HK-2 (cell line): Measurements from ENCODE around the gene NARS2.
A peak's percentile ranks its signal among the peaks of the same experiment; 100 is the strongest.

Experiments used
- DNase-seq: peaks from one replicate; pipeline ENCODE4 v3.0.0-alpha.2; 2018; ENCODE audit not compliant: unreplicated experiment

NARS2 gene

GRCh38 chr11:78432956-78433355, 141.7 kb downstream of the NARS2 start:
- DNase-seq = no peak

GRCh38 chr11:78432058-78432515, 142.6 kb downstream of the NARS2 start:
- no peak for DNase-seq

- no peak for DNase-seq
These were observed 145.0 kb downstream of the NARS2 start for GRCh38 chr11:78429660-78430059.

GRCh38 chr11:78429209-78429608, 145.5 kb downstream of the NARS2 start:
- no peak for DNase-seq

GRCh38 chr11:78428773-78429172, 145.9 kb downstream of the NARS2 start:
- no peak for DNase-seq

GRCh38 chr11:78428266-78428636, 146.4 kb downstream of the NARS2 start:
- DNase-seq = no peak

- DNase-seq = no peak
These were observed 146.9 kb downstream of the NARS2 start for GRCh38 chr11:78427615-78428265.

- DNase-seq = no peak
These were observed 147.8 kb downstream of the NARS2 start for GRCh38 chr11:78426845-78427244.

- DNase-seq = no peak
These were observed 149.1 kb downstream of the NARS2 start for GRCh38 chr11:78425399-78426070.

- no peak for DNase-seq
These were observed 150.1 kb downstream of the NARS2 start for GRCh38 chr11:78424334-78425270.

- no peak for DNase-seq
These were observed 151.4 kb downstream of the NARS2 start for GRCh38 chr11:78423241-78423640.

- no peak for DNase-seq
These were observed 153.9 kb downstream of the NARS2 start for GRCh38 chr11:78420796-78421209.

- peak; percentile 15 for DNase-seq
These were observed 154.4 kb downstream of the NARS2 start for GRCh38 chr11:78420255-78420764.

- no peak for DNase-seq
These were observed 155.3 kb downstream of the NARS2 start for GRCh38 chr11:78419327-78419726.

- DNase-seq = no peak
These were observed 156.0 kb downstream of the NARS2 start for GRCh38 chr11:78418584-78419211.

GRCh38 chr11:78417888-78418583, 156.6 kb downstream of the NARS2 start:
- peak; percentile 67 for DNase-seq

- DNase-seq = no peak
These were observed 157.3 kb downstream of the NARS2 start, which contains the start of gene GAB2 for GRCh38 chr11:78417175-78417887. Gene GAB2, minus strand, starts transcription at chr11:78417820. Its CDS starts 100 bp downstream, at chr11:78417720.

GRCh38 chr11:78416285-78417174, 158.1 kb downstream of the NARS2 start:
- peak; percentile 77 for DNase-seq

- no peak for DNase-seq
These were observed 159.3 kb downstream of the NARS2 start for GRCh38 chr11:78415338-78415737.
